SW 1271 (cell line): Measurements from ENCODE around the gene ABLIM1.
"Not testable (repeated sequence)": the region's sequence is repeated elsewhere in the genome, so short reads cannot be mapped to it uniquely, and the experiment has no call there.

Source experiments
- DNase-seq, 2 experiments: peaks; one replicate each; lab custom pipeline; 2025; lab: John Stamatoyannopoulos, UW

The ABLIM1 gene

GRCh38 chr10:114658175-114658574 is at the start of gene ABLIM1:
TSS of gene ABLIM1 (minus strand) at chr10:114658275. CDS start at chr10:114658200, 75 bp downstream.
- DNase-seq: no peak

- DNase-seq: no peak
Observed at GRCh38 chr10:114706458-114707055, 48.5 kb upstream of the ABLIM1 start.

DNA sequence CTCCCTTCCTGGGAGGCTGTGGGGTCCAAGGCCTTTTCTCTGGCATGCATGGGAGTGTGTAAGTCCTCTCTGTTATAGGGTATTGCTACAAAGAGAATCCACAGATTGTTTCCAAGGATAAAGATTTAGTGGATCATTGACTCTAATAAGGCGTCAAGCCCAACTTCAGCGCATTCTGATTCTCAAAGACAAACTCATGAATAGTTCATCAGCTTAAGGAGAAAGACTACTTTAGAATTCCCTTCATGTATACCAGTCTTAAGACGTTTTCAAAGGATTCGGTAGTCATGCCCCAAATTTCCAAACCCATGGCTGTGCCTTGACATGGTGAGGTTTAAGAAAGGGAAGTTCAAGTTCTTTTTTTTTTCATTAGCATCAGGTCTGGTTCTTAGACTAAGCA is 46.6 kb upstream of the ABLIM1 start:
- DNase-seq: no peak

GRCh38 chr10:114703377-114704107 is 45.5 kb upstream of the ABLIM1 start:
- DNase-seq: peak in 1 of 2 experiments; percentile 13

GRCh38 chr10:114698271-114699061 is 40.4 kb upstream of the ABLIM1 start:
- no peak for DNase-seq

- no peak for DNase-seq
Observed at GRCh38 chr10:114697061-114697598, 39.1 kb upstream of the ABLIM1 start.

- DNase-seq: not testable (repeated sequence)
Observed at GRCh38 chr10:114696301-114696700, 38.2 kb upstream of the ABLIM1 start.

DNA sequence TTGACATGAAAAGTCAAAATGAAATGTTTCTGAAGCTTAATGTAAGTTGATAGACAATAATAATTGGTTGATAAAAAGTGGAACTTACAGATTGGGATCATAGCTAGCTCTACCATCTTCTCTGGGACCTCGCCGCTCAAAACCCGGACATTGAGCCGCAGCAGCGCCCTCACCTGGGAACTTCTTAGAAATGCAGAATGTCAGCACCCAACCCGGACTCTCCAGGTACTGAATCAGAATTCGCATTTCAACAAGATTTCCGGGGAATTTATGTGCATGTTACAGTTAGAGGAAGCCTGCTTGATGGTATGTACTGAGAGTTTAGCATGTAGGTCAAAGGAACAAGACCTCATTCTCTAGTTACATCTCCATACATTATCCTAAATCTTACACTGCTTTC is 36.7 kb upstream of the ABLIM1 start:
- no peak for DNase-seq

DNA sequence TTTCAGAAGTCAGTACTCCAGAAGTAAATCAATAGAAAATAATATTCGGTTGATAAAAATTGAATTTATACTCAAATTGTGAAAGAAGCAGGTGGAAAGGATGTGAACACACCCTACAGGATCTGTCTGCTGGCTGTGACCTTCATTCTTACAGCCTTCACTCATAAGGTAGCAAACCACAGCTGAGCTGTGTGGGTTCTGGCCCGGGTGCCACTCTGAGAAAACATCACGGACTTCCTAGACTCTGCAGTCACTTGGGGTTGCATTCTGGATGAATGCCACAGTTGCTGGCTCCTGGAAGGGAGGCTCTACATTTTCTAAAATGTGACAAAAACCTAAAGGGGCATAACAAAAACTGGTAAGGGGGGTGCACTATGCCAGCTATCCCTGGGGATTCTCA is 36.0 kb upstream of the ABLIM1 start:
- DNase-seq: no peak

- DNase-seq: no peak
Observed at GRCh38 chr10:114691442-114691941, 33.4 kb upstream of the ABLIM1 start.

DNA sequence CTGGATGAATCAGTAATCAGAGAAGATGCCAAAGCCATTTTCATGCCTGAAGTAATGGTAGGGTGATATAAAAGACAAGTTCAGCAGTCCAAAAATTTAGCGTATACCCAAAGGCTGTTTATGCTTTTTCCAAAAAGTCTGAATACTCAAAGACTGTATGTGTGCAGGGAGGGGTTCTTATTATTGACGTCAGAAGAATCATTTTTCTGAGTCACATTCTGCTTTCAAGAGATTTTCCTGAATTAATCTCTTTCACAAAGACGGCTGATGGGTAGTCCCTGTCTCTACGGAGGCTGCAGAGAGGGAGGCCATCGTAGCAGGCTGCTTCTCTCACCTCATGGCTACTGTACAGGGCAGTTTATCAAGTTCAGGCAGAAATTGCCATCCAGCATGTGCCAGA is 30.7 kb upstream of the ABLIM1 start:
- DNase-seq: no peak

DNA sequence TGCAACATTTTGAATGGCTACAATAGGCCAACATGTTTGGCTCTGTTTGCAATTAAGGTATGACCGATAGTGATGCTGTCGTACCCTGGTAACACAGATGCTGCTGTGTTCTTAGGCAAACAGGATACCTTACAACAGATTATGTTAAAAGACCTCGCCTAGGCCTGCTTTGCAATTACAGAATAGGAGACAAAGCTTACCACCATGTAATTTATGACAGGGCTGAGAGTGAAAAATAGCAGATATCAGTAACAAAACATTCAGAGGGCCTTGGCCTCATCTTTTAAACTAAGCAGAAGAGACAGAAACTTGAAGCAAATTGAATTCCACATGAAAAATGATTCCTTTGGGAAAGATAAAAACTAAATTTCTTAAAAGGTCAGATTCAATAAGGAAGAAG is 29.4 kb upstream of the ABLIM1 start:
- DNase-seq: no peak

DNA sequence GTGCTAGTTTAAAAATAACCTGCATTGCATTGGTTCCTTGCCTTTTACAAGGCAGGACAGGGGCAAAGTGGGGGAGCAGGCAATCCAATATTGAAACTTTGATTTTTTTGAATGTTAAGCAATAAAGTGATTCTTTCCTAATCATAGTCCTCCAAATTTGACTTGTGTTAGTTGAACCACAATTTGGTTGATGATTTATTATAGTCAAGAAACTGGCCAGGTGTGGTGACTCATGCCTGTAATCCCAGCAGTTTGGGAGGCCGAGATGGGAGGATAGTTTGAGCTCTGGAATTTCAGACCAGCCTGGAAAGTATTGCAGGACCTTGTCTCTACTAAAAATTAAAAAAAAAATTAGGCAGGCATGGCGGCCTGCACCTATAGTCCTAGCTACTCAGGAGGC is 27.9 kb upstream of the ABLIM1 start:
- no peak for DNase-seq

GRCh38 chr10:114685456-114685855 is 27.4 kb upstream of the ABLIM1 start:
- DNase-seq: no peak

DNA sequence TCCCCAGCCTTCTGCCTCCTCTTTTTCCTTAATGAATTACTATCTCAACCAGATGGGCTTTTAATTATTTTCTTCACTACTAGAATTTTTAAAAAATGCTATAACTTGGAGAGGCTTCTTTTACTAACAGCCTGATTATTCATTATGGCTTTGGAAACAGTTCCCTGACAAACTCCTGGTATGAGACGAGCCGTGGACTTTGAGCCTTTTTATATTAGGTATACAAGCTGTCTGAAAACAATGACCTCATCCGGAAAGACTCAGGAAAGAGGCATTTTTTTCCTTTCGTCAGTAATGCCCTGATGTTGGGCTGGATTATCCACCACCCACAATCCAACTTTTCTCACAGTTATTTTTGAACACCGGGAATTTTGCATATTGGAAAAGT is 26.7 kb upstream of the ABLIM1 start:
- no peak for DNase-seq

DNA sequence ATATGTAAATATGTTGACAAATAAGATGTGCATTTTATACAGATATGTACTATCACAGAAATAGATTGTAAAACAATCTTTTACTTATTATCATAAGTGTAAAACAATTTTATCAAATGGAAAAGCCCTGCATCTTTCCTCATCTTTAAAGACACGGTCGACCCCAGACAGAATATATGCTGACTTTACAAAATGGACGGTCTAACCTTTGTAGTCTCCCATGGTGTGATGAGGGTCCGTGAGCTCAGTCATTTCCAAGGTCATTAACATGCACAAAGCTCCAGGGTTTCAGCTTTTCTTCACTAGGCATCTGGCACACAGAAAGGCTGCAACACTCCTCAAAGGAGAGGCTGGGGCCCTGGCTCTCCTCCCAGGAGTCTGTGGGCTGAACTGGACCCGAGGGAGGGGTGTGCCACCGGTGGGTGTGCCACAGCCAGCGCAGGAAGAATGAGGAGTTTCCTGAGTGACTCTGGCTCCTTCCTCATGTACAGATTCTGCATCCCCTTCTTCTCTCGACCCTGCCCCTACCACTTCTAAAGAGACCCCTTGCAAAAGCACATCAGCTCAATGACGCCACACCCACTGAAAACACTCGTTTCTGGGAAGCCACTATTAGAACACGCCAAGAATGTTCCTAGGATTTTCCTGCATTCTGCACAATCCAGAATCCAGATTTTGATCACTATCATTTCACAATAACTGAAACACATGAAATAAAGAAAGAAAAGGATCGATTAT is 26.2 kb upstream of the ABLIM1 start:
- no peak for DNase-seq

- no peak for DNase-seq
Observed at GRCh38 chr10:114683593-114683992, 25.5 kb upstream of the ABLIM1 start.

DNA sequence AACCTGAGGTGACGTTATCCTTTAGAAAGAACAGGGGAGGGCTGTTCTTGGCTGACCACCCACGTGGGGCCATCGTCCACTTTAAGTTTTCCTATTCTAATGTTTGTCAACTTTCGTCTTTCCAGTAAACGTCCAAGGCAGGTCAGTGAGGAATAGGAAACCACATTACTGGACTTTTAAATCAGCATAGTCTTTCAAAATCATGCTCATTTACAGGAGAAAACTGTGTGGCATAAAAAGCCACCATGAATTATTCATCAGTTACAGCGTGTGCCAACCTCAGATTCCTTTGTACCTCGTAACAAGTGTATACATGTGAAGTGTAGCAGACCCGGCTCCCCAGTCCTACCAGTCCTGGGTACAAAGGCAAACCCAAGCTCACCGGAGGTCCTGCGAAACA is 25.1 kb upstream of the ABLIM1 start:
- DNase-seq: no peak

DNA sequence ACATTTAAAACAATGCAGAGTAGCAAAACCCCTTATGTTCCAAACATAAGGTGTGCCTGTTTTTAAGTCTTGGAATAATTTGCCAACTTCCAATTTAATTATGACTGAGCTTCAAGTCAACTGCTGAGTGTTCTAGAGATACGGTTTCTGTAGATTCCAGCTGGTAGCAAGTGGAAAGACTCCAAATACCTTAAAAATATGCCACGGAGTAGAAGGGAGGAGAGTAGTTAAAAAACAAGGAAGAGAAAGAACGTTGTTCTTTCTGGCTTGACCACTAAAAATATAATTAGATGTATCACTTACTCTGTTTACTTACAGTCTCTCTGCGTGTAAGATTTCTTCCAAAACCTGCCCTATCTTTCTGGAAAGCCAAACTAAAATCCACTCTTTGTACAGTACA is 24.5 kb upstream of the ABLIM1 start:
- no peak for DNase-seq

- DNase-seq: no peak
Observed at GRCh38 chr10:114682121-114682520, 24.0 kb upstream of the ABLIM1 start.

GRCh38 chr10:114681542-114681941 is 23.5 kb upstream of the ABLIM1 start:
- no peak for DNase-seq

DNA sequence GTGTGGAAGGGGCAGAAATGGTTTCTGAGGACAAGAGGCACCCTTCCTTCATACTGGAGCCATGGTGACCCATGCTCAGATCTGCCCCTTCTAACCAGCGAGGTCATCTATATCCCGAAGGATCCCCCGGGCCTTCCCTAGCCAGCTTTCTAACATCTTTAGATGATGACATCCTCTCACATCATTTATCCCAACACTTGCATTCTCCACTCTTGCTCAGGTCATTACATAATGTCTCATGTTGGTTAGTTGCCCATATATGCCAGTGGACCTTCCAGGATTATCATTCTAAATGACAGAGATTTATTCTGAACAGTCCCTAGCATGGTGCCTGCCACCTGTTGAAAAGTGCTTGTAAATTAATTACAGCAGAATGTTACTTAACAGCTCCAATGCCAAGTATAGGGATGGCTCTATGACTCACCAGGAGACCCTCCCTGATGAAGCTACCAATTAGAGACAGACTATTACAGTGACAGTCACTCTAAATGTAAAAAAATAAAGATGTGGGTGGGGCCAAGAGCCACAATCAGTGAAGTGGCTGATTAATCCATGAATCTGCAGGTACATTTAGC is 22.6 kb upstream of the ABLIM1 start:
- DNase-seq: no peak
